HCT116 (cell line): ENCODE measurements around the gene MCTP2.

ENCODE experiments used
- EGR1 ChIP-seq: IDR thresholded peaks from 2 replicates; pipeline ENCODE4 v1.6.1; 2012; ENCODE audit warnings: low read depth
- ELF1 ChIP-seq: IDR thresholded peaks from 2 replicates; pipeline ENCODE4 v1.6.1; 2012; ENCODE audit warnings: low read depth, borderline replicate concordance
- EZH2phosphoT487 ChIP-seq: fragments of 200-600 bp; IDR thresholded peaks from 2 replicates; pipeline ENCODE4 v1.6.1; 2018; ENCODE audit warnings: antibody characterized with exemption, borderline replicate concordance
- POLR2A ChIP-seq: IDR thresholded peaks from 2 replicates; pipeline ENCODE4 v1.7.0; 2011; ENCODE audit warnings: borderline replicate concordance; ENCODE audit not compliant: insufficient read depth, insufficient read length; ENCODE audit errors: extremely low read depth
- POLR2AphosphoS5 ChIP-seq: IDR thresholded peaks from 2 replicates; pipeline ENCODE4 v1.6.1; 2011; ENCODE audit warnings: mild to moderate bottlenecking, low read depth, low read length, moderate library complexity
- RAD21 ChIP-seq: IDR thresholded peaks from 2 replicates; pipeline ENCODE4 v1.6.1; 2012; ENCODE audit warnings: low read depth, mild to moderate bottlenecking
- ZFX ChIP-seq: fragments of 450-650 bp; IDR thresholded peaks from 2 replicates; pipeline ENCODE4 v1.6.1; 2017
- ZNF274 ChIP-seq: fragments of 200-500 bp; sonication (Bioruptor generic); IDR thresholded peaks from 2 replicates; pipeline ENCODE4 v1.6.1; 2014; ENCODE audit warnings: mild to moderate bottlenecking, low read depth, low read length, inconsistent platforms
- TF ChIP-seq, protein P1 (sequence below), 3 experiments: fragments of 200-600 bp in 1 of 3; sonication (generic) in 1 of 3; IDR thresholded peaks in 2 of 3; conservative IDR thresholded peaks in 1 of 3; 2 replicates each; pipeline ENCODE4 v1.5.1; 2012 to 2017; ENCODE audit warnings: low read depth in 2 of 3, low read length in 2 of 3, antibody characterized with exemption in 1 of 3, borderline replicate concordance in 1 of 3, control low read depth in 1 of 3, mild to moderate bottlenecking in 1 of 3, mixed read lengths in 1 of 3, mixed run types in 1 of 3, moderate library complexity in 1 of 3; ENCODE audit not compliant: insufficient read depth in 1 of 3
- TF ChIP-seq, protein P2 (sequence below): IDR thresholded peaks from 2 replicates; pipeline ENCODE4 v1.6.1; 2011; ENCODE audit warnings: mild to moderate bottlenecking, low read length, moderate library complexity; ENCODE audit not compliant: insufficient replicate concordance; ENCODE audit errors: extremely low read depth
- TF ChIP-seq, protein P3 (sequence below): IDR thresholded peaks from 2 replicates; pipeline ENCODE4 v1.6.1; 2012; ENCODE audit warnings: low read depth

DNA sequence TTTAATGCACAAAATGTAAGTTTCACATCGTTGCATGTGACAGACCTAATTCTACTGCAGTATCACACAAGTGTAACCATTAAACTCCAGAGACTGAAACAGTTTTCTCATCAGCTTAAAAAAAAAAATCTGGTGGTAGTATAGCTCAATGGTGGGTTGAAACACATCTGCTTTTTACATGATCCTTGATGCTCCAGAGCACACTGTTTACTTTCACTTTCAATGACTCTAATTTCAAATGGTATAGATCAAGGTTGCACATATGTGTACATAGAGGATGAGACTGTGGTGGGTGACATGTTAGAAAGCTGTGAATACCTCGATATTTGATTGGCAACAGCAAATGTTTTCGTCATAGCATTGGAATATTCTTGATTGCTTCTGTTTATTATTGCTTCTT is 22.4 kb downstream of the MCTP2 start:
- TF ChIP-seq, protein P1, sequence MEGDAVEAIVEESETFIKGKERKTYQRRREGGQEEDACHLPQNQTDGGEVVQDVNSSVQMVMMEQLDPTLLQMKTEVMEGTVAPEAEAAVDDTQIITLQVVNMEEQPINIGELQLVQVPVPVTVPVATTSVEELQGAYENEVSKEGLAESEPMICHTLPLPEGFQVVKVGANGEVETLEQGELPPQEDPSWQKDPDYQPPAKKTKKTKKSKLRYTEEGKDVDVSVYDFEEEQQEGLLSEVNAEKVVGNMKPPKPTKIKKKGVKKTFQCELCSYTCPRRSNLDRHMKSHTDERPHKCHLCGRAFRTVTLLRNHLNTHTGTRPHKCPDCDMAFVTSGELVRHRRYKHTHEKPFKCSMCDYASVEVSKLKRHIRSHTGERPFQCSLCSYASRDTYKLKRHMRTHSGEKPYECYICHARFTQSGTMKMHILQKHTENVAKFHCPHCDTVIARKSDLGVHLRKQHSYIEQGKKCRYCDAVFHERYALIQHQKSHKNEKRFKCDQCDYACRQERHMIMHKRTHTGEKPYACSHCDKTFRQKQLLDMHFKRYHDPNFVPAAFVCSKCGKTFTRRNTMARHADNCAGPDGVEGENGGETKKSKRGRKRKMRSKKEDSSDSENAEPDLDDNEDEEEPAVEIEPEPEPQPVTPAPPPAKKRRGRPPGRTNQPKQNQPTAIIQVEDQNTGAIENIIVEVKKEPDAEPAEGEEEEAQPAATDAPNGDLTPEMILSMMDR (IDR thresholded peaks at IDR 0.05 in 2 of 3, conservative IDR thresholded peaks at IDR 0.05 in 1 of 3; ENCODE audit: borderline replicate concordance in 1 of 3, insufficient read depth in 1 of 3, low read depth in 2 of 3, low read length in 2 of 3) = no peak
- TF ChIP-seq EZH2phosphoT487 (no peak), ZNF274 (no peak), EGR1 (no peak), ZFX (no peak), ELF1 (no peak), POLR2AphosphoS5 (no peak), POLR2A (no peak), RAD21 (no peak)
- TF ChIP-seq, protein P2, sequence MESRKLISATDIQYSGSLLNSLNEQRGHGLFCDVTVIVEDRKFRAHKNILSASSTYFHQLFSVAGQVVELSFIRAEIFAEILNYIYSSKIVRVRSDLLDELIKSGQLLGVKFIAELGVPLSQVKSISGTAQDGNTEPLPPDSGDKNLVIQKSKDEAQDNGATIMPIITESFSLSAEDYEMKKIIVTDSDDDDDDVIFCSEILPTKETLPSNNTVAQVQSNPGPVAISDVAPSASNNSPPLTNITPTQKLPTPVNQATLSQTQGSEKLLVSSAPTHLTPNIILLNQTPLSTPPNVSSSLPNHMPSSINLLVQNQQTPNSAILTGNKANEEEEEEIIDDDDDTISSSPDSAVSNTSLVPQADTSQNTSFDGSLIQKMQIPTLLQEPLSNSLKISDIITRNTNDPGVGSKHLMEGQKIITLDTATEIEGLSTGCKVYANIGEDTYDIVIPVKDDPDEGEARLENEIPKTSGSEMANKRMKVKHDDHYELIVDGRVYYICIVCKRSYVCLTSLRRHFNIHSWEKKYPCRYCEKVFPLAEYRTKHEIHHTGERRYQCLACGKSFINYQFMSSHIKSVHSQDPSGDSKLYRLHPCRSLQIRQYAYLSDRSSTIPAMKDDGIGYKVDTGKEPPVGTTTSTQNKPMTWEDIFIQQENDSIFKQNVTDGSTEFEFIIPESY = no peak
- TF ChIP-seq, protein P3, sequence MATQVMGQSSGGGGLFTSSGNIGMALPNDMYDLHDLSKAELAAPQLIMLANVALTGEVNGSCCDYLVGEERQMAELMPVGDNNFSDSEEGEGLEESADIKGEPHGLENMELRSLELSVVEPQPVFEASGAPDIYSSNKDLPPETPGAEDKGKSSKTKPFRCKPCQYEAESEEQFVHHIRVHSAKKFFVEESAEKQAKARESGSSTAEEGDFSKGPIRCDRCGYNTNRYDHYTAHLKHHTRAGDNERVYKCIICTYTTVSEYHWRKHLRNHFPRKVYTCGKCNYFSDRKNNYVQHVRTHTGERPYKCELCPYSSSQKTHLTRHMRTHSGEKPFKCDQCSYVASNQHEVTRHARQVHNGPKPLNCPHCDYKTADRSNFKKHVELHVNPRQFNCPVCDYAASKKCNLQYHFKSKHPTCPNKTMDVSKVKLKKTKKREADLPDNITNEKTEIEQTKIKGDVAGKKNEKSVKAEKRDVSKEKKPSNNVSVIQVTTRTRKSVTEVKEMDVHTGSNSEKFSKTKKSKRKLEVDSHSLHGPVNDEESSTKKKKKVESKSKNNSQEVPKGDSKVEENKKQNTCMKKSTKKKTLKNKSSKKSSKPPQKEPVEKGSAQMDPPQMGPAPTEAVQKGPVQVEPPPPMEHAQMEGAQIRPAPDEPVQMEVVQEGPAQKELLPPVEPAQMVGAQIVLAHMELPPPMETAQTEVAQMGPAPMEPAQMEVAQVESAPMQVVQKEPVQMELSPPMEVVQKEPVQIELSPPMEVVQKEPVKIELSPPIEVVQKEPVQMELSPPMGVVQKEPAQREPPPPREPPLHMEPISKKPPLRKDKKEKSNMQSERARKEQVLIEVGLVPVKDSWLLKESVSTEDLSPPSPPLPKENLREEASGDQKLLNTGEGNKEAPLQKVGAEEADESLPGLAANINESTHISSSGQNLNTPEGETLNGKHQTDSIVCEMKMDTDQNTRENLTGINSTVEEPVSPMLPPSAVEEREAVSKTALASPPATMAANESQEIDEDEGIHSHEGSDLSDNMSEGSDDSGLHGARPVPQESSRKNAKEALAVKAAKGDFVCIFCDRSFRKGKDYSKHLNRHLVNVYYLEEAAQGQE = no peak
